Measurements from ENCODE around the gene CNGA3.

The CNGA3 gene

DNA sequence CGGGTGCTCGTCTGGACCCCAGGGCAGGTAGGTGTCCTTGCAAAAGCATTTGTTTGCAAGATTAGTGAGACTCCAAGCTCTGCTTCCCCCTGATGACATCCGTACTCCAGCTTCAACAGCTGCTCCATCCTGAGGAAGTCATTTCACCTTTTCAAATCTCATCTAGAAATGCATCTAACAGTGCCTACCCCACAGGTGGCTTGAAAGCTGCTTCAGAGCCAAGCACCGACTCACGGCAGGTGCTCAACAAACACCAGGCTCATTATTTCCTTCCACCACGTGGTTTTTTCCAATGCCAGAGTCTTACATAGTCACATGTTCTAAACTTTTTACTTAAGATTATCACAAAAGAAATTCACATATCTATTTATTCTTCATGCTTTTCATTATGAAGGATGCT, 31.9 kb downstream of the CNGA3 start:
- no peak for ATAC-seq

DNA sequence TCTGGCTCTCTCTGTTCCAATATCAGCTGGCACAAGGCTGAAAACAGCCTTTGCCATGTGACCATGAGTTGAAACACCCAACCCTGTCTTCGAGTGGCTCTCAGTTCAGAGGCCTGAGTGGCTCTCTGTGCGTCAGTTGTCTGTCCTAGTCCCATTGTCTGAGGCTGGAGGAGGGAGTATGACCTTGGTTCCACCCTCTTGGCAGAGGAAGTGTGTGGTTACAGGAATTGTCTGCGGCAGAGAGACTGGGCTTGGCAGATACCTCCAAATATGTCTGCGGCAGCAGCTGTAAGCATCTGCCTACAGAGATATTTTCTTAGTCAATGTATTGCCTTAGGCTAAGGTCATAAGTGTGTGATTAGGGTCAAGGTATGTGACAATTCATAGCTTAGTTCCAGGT, 32.6 kb downstream of the CNGA3 start:
- ATAC-seq = no peak

GRCh38 chr2:98379311-98380202, 33.3 kb downstream of the CNGA3 start:
- no peak for ATAC-seq

DNA sequence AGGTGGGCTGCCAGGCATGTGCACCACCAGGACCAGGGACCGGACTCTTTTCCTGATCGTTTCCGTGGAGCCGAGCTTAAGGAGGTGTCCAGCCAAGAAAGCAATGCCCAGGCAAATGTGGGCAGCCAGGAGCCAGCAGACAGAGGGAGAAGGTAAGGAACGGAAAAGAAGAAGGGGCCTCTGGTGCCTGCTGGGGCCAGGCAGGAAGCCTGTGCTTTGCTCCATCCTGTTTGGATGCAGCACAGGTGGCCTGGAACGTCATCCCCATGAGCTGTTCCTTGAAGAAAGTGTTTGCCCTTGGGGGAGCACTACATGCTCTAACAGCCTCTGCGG, 33.9 kb downstream of the CNGA3 start:
- ATAC-seq = no peak

GRCh38 chr2:98381494-98381893, 35.2 kb downstream of the CNGA3 start:
- no peak for ATAC-seq

DNA sequence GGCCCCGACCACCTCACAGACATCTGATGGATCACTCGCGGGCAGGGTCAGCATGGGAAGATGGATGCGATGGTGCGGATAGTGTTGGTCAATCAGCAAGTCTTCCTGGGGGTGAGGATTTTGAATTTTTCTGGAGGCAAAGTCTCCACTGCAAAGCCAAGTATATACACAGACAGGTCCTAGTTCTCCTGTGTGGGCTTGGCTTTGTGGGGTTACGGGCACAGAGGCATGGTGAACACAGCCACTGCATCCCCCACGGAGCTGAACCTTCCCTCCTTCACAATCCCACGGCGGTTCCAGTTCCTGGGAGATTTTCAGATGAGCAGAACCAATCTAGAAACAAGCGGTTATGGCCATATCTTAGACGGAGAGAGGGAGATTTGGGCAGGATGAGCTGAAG, 35.8 kb downstream of the CNGA3 start:
- ATAC-seq = no peak

DNA sequence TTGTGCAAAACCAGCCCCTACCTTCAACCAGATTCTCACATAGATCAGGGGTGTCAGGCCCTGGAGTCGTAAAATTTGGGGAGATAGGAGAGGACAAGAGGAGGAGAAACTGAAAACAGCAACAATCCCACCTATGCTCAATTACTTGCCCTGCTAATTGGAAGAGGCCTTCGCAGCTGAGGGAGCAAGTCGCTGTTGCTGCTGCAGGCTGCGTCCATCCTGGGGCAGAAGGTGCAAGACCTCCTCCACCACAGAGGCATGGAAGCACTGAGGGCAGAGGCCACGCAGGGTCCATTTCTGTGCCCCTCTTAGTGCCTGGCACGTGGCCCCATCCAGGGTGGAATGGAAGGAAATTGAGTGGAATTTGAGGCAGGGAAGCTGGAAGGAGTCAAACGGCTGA, 36.5 kb downstream of the CNGA3 start:
- ATAC-seq = no peak

- no peak for ATAC-seq
Observed at GRCh38 chr2:98383166-98383565, 36.9 kb downstream of the CNGA3 start.

- peak in 1 of 2 donors; percentile 70 for ATAC-seq
Observed at GRCh38 chr2:98385050-98385699, 38.9 kb downstream of the CNGA3 start.

- no peak for ATAC-seq
Observed at GRCh38 chr2:98387478-98387877, 41.2 kb downstream of the CNGA3 start.

DNA sequence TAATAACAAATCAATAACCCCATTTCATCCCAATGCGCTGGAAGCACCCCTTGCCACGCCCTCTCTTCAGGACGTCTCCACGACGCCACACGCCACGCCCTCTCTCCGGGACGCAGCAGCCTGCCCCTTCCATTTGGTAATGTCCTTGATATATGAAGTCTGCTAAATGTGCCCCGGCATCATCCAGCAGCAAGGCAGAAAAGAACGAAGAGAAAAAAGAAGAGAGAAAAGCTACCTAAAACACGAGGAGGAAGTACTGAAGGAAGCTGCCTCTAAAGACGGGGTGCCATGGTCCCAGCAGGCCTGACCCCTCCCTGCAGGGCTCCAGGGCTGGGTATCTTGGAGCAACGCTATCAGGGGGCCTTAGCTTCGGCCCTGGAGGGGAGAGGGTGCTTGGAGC, 41.8 kb downstream of the CNGA3 start:
- ATAC-seq = no peak

DNA sequence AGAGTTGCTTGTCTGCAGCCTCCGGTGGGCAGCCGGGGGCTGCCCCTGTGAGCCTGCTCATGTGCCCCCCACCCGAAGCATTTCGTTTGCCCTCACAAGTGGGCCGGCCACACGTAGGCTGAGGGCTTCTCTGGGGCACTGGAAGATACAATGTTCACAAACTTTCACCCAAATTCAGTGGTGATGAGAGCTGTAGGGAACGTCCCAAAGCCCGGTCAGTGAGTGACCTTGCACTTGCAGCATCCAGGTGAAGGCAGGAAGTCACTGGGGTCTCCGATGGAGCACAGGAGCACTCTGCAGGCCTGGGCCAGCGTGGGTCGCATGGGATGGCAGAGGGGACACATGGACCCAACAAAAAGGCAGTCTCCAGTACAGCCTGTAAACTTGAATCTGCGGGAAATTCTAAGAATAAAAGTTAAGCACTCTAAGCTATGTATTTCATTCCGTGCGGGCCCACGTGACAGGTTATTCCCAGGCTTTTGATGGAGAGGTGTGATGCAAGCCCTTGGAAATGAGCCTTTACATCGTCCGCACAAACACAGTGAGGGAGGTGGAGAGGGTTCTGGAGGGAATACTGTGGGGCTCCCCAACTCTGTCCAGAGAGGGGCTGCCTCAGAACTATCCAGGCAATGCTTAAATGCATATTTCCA, 42.5 kb downstream of the CNGA3 start:
- ATAC-seq = no peak

- no peak for ATAC-seq
Observed at GRCh38 chr2:98389251-98389605, 43.0 kb downstream of the CNGA3 start.

- no peak for ATAC-seq
Observed at GRCh38 chr2:98390571-98391476, 44.6 kb downstream of the CNGA3 start.

- no peak for ATAC-seq
Observed at GRCh38 chr2:98391581-98392270, 45.5 kb downstream of the CNGA3 start.

DNA sequence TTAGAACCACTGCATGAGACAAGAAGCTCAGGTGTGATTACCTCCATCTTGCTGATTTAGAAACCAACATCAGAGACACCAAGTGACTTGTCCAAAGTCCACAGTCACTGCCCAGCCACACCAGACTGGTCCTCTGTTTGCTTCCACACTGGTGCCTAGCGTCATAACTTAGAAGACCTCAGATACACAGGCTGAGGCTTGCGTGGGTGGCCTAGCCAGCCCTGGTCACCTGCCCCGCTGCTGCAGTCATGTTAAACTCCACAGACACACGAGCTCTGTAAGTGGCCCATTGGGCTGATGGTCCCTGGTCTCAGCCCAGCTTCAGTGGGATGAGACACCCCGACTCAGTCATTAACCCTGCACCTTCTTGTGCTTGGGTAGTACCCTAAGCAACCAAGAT, 47.1 kb downstream of the CNGA3 start:
- ATAC-seq = no peak

- ATAC-seq = no peak
Observed at GRCh38 chr2:98394595-98395153, 48.4 kb downstream of the CNGA3 start.

DNA sequence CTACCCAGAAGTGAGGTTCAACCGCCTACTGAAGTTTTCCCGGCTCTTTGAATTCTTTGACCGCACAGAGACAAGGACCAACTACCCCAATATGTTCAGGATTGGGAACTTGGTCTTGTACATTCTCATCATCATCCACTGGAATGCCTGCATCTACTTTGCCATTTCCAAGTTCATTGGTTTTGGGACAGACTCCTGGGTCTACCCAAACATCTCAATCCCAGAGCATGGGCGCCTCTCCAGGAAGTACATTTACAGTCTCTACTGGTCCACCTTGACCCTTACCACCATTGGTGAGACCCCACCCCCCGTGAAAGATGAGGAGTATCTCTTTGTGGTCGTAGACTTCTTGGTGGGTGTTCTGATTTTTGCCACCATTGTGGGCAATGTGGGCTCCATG, 49.7 kb downstream of the CNGA3 start:
- no peak for ATAC-seq

GRCh38 chr2:98396745-98397355, 50.6 kb downstream of the CNGA3 start:
- ATAC-seq = no peak

DNA sequence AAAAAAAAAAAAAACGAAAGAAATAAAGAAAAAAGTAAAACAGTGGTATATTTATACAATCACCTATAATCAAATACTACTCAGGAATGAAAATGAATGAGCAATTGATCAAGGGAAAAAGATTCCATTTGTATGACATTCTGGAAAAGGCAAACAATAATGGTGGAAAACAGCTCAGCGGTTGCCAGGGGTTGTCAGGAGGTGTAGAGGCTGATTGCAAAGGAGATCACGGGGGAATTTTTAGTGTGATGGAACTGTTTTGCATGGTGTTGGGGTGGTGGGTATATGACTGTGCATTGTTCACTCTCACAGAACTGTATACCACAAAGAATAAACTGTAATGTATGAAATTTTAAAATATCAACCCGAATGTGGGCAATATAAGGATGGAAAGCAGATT, 52.9 kb downstream of the CNGA3 start:
- no peak for ATAC-seq

- ATAC-seq = no peak
Observed at GRCh38 chr2:98403878-98404277, 57.6 kb downstream of the CNGA3 start.

Measured in activated CD4-positive, CD25-positive, alpha-beta regulatory T cell treated with anti-CD3 and anti-CD28 coated beads, Interleukin-2, amount 50 U/mL, for 24 hours (primary cell).